Measurements from ENCODE around the gene ZNF337.

GRCh38 chr20:25629816-25630499 lies 66.7 kb downstream of the ZNF337 start:
- TF ChIP-seq CTCF (IDR thresholded peaks at IDR 0.05) (no peak), POLR2AphosphoS5 (IDR thresholded peaks at IDR 0.05) (no peak)

Data from stomach (tissue), 4 donors.